GM12891 (cell line): ENCODE results near the gene MYO1C.

Experiments used
- DNase-seq: peaks from one replicate; pipeline ENCODE4 v3.0.0; 2011; ENCODE audit warnings: low spot score; ENCODE audit not compliant: insufficient read length
- FAIRE-seq: peaks from 2 replicates; lab custom pipeline; 2011; peaks lifted over from hg19 to GRCh38; lab: Jason Lieb, UNC
- PAX5 ChIP-seq: IDR thresholded peaks from 2 replicates; pipeline ENCODE4 v1.6.1; 2011; ENCODE audit warnings: low read length, moderate library complexity, mild to moderate bottlenecking; ENCODE audit not compliant: insufficient read depth, severe bottlenecking
- POLR2A ChIP-seq: IDR thresholded peaks from 2 replicates; pipeline ENCODE4 v1.6.1; 2011; ENCODE audit warnings: low read depth, low read length, control low read depth
- POLR2AphosphoS5 ChIP-seq: IDR thresholded peaks from 2 replicates; pipeline ENCODE4 v1.6.1; 2011; ENCODE audit warnings: low read depth, low read length, control low read depth
- POU2F2 ChIP-seq: IDR thresholded peaks from 2 replicates; pipeline ENCODE4 v1.6.1; 2011; ENCODE audit warnings: low read depth, mild to moderate bottlenecking, control low read depth, low read length, moderate library complexity
- SPI1 ChIP-seq: IDR thresholded peaks from 2 replicates; pipeline ENCODE4 v1.6.1; 2011; ENCODE audit warnings: low read depth, low read length, control low read depth
- TAF1 ChIP-seq: IDR thresholded peaks from 2 replicates; pipeline ENCODE4 v1.6.1; 2011; ENCODE audit warnings: low read depth, low read length, control low read depth

MYO1C gene

GRCh38 chr17:1474402-1475189, 17.9 kb downstream of the MYO1C start:
- FAIRE-seq (peak; percentile 93), DNase-seq (peak; percentile 79)
- TF ChIP-seq TAF1 (no peak), SPI1 (peak; percentile 48), POLR2A (peak; percentile 67), PAX5 (peak; percentile 44), POLR2AphosphoS5 (peak; percentile 76), POU2F2 (no peak)

GRCh38 chr17:1473841-1474240, 18.6 kb downstream of the MYO1C start:
- peak; percentile 98 for FAIRE-seq
- DNase-seq = no peak
- TF ChIP-seq POU2F2 = no peak
- TF ChIP-seq TAF1 = no peak
- TF ChIP-seq PAX5 = no peak
- no peak for TF ChIP-seq SPI1
- TF ChIP-seq POLR2A = no peak
- TF ChIP-seq POLR2AphosphoS5 = no peak

GRCh38 chr17:1473170-1473569, 19.3 kb downstream of the MYO1C start:
- FAIRE-seq (no peak), DNase-seq (no peak)
- no peak for TF ChIP-seq PAX5
- TF ChIP-seq POU2F2 = no peak
- no peak for TF ChIP-seq POLR2A
- no peak for TF ChIP-seq SPI1
- TF ChIP-seq TAF1 = no peak
- TF ChIP-seq POLR2AphosphoS5 = no peak; the same call in 1 of the 2 replicates

DNA sequence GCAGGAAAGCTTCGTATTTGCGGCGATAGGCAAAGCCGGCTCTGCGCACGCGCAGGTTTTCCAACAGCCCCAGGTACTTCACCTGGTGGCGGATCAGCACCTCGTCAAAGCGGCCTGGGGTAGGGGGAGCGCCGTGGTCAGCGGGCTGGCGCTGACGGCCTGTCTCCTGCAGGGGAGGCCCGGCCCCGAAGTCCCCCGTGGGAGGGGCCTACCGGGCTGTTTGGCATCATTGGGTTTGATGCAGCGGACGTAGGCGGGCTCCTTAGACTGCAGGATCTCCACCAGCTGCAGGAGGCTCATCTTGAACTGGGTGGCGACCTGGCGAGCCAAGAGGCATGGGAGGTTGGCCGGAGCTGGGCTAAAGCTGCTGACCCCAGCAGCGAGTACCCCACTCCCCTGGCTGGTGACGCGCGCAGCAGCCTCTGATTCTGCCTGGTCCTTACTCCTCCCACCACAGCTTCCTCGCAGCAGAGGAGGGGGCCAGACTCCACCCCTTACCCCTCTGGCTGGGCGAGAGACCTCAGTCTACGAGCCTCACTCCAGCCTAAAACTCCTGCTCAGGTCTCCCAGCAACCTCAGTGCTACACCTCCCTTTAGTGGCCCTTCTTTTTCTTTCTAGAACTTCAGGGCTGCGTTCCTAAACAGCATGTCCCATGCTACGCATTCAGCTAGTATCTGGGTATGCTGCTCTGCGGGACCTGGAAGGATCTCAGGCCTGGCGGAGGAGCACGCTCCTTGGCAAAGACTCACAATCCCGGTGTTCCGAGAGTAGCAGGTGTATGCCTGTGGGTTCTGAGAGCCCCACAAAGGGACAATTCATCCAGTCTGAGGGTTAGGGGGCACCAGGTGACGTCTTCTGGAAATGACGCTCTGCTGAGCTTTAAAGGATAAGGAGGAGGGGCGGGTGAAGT, 20.3 kb downstream of the MYO1C start:
- FAIRE-seq (no peak), DNase-seq (no peak)
- no peak for TF ChIP-seq TAF1
- TF ChIP-seq POLR2A = no peak
- no peak for TF ChIP-seq POU2F2
- no peak for TF ChIP-seq PAX5
- no peak for TF ChIP-seq POLR2AphosphoS5

- FAIRE-seq (no peak), DNase-seq (no peak)
- no peak for TF ChIP-seq POLR2A
- TF ChIP-seq TAF1 = no peak
- TF ChIP-seq PAX5 = no peak
- no peak for TF ChIP-seq POLR2AphosphoS5
- TF ChIP-seq POU2F2 = no peak
- no peak for TF ChIP-seq SPI1
These were observed 21.0 kb downstream of the MYO1C start for GRCh38 chr17:1471490-1471889.

- DNase-seq = no peak
- no peak for TF ChIP-seq PAX5
- TF ChIP-seq SPI1 = no peak
- no peak for TF ChIP-seq TAF1
- no peak for TF ChIP-seq POU2F2
- no peak for TF ChIP-seq POLR2A
- TF ChIP-seq POLR2AphosphoS5 = no peak
- FAIRE-seq = no peak
These were observed 21.6 kb downstream of the MYO1C start for GRCh38 chr17:1470755-1471462.

- FAIRE-seq (no peak), DNase-seq (no peak)
- TF ChIP-seq POLR2AphosphoS5 (no peak), TAF1 (no peak), SPI1 (no peak), POU2F2 (no peak), POLR2A (no peak), PAX5 (no peak)
These were observed 22.3 kb downstream of the MYO1C start for GRCh38 chr17:1470071-1470754.

GRCh38 chr17:1469231-1469852, 23.1 kb downstream of the MYO1C start:
- TF ChIP-seq PAX5 (no peak), POU2F2 (no peak), POLR2A (no peak), POLR2AphosphoS5 (no peak), SPI1 (no peak), TAF1 (no peak)
- DNase-seq = no peak
- FAIRE-seq = no peak
